ENCODE results near the gene DXO.
"Not testable (repeated sequence)": the region's sequence is repeated elsewhere in the genome, so short reads cannot be mapped to it uniquely, and the experiment has no call there.

The DXO gene

GRCh38 chr6:31971993-31972708, at the start of gene DXO:
DXO (minus strand) TSS chr6:31972138; CDS start chr6:31971675, 463 bp downstream.
- peak; percentile 74 to 99 (median 97) for DNase-seq

GRCh38 chr6:32014547-32014946, 42.6 kb upstream of the DXO start, which contains the start of gene C4B:
C4B (plus strand) TSS chr6:32014795; CDS start chr6:32014846, 51 bp downstream.
- DNase-seq: not testable (repeated sequence)

- not testable (repeated sequence) for DNase-seq
These were observed 41.8 kb upstream of the DXO start for GRCh38 chr6:32013738-32014137.

DNA sequence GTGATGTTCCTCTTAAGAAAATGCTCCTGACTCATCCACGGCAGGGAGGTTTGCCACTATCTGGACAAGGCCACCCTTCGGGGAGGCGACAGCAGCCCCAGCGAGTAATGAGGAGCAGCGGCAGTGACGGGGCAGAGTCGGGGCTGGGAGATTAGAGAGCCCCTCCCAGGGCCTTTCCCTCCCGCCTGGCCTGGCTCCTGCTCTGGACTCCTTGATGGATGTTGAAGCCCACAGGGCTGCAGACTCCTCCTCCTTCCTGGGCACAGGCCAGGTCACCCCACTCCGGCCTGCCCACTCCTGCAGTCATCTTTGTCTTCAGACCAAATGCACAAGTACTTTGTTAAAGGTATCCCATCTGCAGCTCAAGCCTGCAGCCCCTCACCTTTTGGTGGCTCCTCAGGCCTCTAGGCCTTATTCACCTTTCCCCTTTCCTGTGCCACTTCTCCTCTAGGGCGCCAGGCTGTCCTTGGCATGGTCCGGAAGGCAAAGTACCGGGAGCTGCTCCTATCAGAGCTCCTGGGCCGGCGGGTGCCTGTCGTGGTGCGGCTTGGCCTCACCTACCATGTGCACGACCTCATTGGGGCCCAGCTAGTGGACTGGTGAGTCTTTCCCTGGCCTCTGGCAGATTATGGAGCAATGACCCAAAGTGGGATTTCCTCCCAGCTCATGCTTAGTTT, 41.1 kb upstream of the DXO start:
- peak in 1 of 14 donors; percentile 33 for DNase-seq

DNA sequence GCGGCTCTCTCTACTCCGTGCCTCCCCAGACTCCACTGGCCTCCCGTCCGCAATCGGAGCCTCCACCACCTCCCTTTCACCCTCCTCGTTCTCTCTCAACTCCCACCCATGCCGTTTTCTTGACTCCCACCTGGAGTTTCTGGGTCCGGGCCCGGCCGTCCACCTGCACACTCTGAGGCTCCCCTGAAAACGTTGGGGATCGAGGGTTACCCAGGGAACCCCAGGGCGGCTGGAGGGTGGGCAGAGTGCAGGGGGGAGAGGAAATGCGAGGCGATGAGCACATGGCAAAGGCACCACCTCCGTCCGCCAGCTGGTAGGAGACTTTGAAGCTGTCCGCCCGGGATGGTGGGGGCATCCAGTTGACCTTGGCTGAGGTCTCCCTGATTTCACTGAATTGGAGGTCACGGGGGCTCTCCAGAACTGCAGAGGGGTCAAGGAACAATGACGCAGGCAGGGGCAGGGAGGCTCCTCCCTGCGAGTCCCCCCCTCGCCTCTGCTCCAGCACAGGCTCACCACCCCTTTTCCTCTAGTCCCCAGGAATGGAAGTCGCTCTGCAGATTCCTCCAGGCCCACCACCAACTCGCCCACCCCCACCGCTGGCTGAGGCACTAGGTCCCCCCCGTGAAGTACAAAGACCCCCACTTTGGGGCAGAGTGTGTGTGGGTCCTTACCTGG, 39.1 kb upstream of the DXO start:
- DNase-seq: not testable (repeated sequence)

GRCh38 chr6:32009537-32009936, 37.6 kb upstream of the DXO start:
- DNase-seq: not testable (repeated sequence)

DNA sequence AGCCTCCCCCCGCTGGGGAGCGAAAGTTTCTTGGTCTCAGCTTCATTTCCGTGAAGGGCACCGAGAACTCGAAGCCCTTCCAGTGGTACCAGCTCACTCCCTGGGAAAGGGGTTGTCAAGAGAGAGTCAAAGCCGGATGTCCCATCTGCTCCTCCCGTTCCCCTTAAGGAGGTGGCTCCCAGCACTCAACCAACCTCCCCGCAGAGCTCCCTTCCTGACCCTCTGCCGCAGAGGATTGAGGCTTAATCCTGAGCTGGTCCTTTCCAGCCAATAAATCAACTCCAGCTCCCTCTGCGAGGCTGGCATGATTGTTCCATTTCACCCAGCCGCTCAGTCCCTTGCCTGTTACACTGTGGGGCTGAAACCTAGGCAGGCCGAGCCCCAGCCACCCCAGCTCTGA, 36.7 kb upstream of the DXO start:
- DNase-seq: not testable (repeated sequence)

DNA sequence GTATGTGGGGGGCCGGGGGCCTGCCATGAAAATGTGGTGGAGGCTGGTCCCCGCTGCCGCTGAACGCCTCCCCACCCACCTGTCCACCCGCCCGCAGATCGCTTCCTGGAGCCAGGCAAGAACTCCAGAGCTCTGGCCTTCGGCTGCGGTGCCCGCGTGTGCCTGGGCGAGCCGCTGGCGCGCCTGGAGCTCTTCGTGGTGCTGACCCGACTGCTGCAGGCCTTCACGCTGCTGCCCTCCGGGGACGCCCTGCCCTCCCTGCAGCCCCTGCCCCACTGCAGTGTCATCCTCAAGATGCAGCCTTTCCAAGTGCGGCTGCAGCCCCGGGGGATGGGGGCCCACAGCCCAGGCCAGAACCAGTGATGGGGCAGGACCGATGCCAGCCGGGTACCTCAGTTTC, 36.1 kb upstream of the DXO start:
- DNase-seq: not testable (repeated sequence)

DNA sequence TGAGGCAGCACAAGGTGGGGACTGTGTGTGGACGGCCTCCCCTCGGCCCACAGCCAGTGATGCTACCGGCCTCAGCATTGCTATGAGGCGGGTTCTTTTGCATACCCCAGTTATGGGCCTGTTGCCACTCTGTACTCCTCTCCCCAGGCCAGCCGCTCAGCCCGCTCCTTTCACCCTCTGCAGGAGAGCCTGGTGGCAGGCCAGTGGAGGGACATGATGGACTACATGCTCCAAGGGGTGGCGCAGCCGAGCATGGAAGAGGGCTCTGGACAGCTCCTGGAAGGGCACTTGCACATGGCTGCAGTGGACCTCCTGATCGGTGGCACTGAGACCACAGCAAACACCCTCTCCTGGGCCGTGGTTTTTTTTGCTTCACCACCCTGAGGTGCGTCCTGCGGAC, 35.1 kb upstream of the DXO start:
- not testable (repeated sequence) for DNase-seq

DNA sequence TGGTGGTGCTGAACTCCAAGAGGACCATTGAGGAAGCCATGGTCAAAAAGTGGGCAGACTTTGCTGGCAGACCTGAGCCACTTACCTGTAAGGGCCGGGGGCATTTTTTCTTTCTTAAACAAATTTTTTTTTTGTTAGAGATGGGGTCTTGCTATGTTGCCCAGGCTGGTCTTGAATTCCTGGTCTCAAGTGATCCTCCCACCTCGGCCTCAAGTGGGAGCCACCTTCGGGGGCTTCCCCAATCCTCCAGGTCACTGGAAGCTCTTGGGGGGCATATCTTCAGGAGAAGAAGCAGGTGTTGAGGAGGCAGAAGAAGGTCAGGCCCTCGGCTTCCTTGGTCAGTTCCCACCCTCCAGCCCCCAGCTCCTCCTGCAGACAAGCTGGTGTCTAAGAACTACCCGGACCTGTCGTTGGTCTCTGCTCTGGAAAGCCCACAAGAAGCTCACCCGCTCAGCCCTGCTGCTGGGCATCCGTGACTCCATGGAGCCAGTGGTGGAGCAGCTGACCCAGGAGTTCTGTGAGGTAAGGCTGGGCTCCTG, 34.1 kb upstream of the DXO start:
- DNase-seq: not testable (repeated sequence)

DNA sequence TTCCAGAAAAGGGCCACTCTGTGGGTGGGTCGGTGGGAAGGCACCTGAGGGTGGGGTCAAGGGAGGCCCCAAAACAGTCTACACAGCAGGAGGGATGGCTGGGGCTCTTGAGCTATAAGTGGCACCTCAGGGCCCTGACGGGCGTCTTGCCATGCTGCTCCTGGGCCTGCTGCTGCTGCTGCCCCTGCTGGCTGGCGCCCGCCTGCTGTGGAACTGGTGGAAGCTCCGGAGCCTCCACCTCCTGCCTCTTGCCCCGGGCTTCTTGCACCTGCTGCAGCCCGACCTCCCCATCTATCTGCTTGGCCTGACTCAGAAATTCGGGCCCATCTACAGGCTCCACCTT, 33.6 kb upstream of the DXO start:
- not testable (repeated sequence) for DNase-seq

GRCh38 chr6:32004864-32005537, 33.1 kb upstream of the DXO start:
- DNase-seq: not testable (repeated sequence)

- DNase-seq: not testable (repeated sequence)
These were observed 32.5 kb upstream of the DXO start for GRCh38 chr6:32004393-32004792.

DNA sequence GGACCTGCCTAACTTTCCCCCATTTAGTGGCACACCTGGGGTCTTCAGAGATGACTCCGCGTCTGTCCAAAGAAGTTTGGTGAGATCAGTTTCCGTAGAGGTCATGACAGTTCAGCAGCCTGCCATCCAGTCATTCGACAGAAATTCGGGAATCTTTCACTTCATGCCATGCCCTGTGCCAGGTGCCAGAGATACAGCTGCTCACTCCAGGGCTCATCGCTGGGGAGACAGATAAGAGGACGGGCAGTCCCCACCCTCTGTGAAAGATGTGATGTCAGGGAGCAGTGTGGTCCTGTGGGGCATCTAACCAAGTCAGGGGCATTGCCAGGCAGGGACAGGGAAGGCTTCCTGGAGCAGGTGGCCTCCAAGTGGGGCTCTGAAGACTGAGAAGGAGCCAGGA, 31.4 kb upstream of the DXO start:
- not testable (repeated sequence) for DNase-seq

DNA sequence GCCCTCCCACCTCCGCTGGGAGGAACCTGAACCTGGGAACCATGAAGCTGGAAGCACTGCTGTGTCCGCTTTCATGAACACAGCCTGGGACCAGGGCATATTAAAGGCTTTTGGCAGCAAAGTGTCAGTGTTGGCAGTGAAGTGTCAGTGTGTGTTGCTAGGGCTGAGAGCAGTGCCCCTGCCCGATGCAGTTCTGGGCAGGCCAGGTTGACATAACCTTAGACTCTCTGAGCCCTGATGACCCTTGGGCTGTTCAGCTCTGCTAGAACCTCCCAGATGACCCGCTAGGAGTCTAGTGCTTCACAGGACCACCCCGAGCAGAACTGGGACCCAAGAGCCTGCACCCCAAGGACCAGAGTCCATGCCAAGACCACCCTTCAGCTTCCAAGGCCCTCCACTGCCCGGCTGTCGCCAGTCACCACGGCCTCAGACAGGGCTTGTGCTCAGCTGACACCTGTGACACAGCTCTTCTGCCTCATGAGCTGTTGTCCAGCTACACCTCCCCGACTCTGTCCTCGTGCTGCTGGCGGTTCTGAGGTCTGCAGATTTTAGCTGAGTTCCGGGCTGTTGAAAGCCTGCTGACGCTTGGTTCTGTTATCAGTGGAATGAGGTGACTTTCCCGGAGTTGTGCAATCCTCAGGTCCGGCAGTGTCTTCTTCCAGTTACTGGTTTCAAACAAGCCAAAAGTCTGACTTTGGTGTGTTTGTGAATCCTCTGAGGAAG, 30.8 kb upstream of the DXO start:
- DNase-seq: not testable (repeated sequence)

- DNase-seq: not testable (repeated sequence)
These were observed 24.4 kb upstream of the DXO start for GRCh38 chr6:31996385-31996784.

DNA sequence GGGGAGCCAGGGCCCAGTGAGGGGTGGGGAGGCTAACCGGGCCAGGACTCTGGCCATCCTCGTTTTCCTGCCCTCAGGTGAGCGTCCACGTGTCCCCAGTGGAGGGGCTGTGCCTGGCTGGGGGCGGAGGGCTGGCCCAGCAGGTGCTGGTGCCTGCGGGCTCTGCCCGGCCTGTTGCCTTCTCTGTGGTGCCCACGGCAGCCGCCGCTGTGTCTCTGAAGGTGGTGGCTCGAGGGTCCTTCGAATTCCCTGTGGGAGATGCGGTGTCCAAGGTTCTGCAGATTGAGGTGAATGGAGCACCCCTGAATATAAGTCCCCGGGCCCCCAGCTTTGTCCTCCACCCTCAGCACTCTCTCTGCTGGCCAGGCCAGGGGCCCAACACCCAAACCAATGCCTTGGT, 22.5 kb upstream of the DXO start:
- not testable (repeated sequence) for DNase-seq

DNA sequence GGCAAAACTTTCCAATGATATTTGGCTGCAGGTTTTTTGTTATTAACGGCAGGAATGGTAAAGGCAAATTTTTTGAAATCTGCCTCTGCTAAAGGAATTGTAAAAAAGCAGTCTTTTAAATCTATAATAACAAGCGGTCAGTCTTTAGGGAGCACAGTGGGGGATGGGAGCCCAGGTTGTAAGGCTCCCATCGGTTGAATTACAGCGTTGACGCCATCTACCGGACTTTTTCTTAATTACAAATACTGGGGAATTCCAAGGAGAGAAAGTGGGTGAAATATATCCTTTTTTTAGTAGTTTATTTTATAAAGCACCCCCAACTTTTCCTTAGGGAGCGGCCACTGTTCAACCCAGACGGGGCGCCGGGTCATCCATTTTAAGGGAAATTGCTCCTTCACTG, 17.4 kb upstream of the DXO start:
- not testable (repeated sequence) for DNase-seq

DNA sequence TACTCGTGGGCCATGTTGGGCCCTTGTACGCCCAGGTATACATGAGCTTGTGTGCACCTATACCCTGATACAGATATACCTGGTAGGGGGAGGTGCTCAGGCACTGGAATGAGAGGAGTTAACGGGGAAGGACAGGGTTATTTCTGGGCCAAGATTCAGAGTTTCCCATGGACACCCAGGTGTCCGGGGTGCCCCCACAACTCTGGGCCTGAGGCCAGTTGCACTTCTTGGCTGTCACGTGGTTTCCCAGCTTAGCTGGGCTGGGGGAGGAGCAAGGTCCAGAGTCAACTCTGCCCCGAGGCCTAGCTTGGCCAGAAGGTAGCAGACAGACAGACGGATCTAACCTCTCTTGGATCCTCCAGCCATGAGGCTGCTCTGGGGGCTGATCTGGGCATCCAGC, 9.8 kb upstream of the DXO start, which contains the start of gene C4A:
Gene C4A (plus strand): TSS at position 314 of the 400 bp plus-strand sequence. CDS start 51 bp downstream, at position 365.
- not testable (repeated sequence) for DNase-seq

GRCh38 chr6:31980998-31981397, 9.1 kb upstream of the DXO start:
- not testable (repeated sequence) for DNase-seq

GRCh38 chr6:31980195-31980876, 8.4 kb upstream of the DXO start:
- not testable (repeated sequence) for DNase-seq

Data from C1 segment of cervical spinal cord (tissue), 14 donors.